GM21381 (cell line): ENCODE data around the gene IL4I1.

Experiments used
- ATAC-seq: cut with Tn5 transposase; IDR thresholded peaks from one replicate; pipeline ENCODE4 v1.9.1; 2021; ENCODE audit warnings: mild to moderate bottlenecking, moderate library complexity; ENCODE audit not compliant: unreplicated experiment

The IL4I1 gene

GRCh38 chr19:49895566-49896297 is 955 bp downstream of the IL4I1 start:
- no peak for ATAC-seq

DNA sequence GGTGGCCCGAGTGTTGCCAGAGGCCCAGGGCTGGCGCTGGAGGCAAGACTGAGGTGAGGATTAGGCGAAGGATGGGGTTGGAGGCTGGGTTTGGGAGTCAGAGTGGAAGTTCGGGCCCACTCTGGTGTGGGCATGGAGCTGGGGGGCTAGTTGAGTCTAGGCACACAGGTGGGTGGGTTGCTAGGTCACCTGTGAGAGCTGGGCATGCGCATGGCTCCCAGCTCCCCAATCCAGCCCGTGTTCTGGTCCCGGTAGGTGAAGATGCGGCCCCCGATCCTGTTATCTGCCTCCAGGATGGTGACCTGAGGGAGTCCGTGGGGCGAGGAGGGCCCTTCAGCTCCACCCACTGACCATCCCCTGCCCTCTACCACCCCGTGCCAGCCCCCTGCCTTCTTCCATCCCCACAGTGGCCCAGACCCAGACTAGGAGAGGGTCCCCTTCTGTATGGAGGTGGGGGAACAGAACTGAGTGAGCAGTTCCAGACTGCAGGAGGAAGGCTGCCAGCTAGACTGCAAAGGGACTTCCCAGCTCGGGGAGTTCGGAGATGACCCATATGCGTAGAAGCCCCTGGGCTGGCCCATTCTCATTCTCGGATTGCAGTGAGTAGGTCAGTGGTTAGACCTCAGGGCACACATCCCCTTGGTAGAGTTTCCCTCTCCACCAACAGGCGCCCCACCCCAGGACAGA is 1.7 kb downstream of the IL4I1 start:
- ATAC-seq = no peak

GRCh38 chr19:49894011-49894664 is 2.5 kb downstream of the IL4I1 start:
- ATAC-seq = no peak

- ATAC-seq = no peak
Observed at GRCh38 chr19:49892716-49893115, 4.0 kb downstream of the IL4I1 start.

DNA sequence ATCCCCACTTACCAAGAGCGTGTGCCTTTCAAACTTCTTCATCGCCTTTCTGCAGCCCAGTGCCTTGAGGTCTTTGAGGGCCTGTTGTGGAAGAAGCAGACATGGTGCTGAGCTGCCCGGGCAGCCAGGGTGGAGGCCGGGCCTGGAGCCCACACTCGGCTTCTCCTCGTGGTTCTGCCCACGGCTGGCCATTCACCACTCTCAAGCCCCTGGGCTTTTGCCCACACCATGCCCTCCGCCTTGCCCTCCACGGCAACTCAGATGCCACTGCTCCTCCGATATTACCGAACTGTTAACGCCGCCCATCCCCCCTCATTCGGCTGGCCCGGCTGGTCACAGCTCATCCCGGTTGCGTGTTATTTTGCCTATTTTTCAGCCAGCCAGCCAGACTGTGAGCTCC is 5.3 kb downstream of the IL4I1 start:
- ATAC-seq = no peak

- ATAC-seq = no peak
Observed at GRCh38 chr19:49890349-49891311, 6.1 kb downstream of the IL4I1 start.

- no peak for ATAC-seq
Observed at GRCh38 chr19:49889687-49890348, 6.9 kb downstream of the IL4I1 start.

DNA sequence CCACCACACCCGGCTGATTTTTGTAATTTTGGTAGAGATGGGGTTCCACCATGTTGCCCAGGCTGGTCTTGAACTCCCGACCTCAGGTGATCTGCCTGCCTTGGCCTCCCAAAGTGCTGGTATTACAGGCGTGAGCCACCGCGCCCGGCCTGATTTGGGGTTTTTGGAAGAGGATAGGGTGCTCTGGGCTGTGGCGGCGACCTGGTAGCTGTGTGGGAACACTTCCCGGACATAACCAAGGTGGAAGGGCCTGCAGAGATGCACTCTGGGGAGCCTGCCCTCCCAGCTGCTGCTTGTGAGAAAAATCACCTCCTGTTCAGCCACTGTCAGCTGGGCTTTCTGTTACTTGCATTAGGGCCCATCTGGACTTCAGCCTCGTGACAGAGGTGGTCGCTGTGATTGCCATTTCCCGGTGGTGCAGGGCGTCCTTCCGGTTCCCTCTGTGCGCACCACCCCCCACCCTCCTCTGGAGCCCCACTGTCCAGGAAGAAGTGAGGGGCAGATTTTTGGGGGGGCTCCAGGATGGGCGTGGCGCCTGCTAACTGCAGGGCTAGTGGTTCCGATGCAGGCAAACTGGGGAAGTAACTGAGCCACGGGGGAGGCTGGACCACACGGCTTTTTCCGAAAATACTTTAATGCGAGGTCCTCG is 7.5 kb downstream of the IL4I1 start:
- no peak for ATAC-seq

DNA sequence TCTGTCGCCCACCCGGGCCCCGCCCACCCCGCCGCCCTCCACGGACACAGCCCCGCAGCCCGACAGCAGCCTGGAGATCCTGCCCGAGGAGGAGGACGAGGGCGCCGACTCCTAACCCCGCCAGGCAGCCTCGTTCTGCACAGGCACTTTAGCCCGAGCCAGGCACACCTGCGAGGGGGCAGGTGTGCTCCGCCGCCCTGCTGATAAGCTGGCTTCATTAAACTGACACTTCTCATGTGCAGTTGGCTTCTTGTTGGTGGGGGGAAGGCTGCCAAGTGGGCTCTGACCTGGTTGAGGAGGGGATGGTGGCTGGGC is 8.2 kb downstream of the IL4I1 start:
- ATAC-seq = no peak

DNA sequence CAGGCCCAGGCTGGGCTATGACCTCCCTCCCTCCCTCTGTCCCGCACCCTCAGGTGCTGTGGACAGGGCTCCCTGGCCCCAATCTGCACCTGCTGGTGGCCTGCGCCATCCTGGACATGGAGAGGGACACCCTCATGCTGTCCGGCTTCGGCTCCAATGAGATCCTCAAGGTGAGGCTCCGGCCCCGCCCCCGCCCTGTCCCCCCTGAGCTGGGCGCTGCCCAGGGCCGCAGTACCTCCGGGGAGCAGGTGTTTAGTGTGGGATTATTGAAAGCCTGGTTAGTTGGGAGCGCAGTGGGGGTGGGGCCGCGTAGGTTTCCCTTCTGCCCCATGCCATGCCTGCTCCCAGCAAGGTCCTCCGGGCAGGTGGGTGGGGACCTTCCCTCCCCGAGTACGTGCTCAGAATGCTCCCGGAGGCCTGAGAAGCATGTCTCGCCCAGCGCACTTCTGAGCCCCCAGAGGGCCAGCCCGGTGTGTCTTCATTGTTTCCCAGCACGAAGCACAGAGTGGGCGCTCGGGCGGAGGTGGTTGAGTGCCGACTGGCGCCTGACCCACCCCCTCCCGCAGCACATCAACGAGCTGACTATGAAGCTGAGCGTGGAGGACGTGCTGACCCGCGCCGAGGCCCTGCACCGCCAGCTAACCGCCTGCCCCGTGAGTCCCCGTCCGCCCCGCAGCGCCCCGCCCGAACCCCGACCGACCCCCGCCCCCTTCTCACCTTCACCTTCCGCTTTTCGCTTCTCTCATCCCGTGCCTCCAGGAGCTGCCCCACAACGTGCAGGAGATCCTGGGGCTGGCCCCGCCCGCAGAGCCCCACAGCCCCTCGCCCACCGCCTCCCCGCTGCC is 8.8 kb downstream of the IL4I1 start:
- ATAC-seq = no peak

GRCh38 chr19:49887037-49887664 is 9.5 kb downstream of the IL4I1 start:
- no peak for ATAC-seq

DNA sequence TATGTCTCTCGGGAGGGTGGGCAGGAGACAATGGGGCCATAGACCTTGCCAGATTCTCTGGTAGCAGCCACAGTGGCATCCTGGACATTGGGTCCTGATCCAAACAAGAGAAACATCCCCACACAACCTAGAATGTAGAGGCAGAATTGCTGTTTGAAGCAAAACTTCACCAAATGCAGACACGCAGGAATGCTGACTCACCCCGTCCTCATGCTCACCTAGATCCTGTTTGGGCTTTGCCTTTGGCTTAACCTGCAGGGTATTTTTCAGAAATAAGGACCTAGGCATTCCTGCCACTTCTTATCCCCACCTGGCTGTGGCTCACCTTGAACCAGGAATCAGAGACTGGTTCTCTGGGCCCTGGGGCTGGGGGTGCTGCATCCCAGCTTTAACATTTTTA is 11.9 kb downstream of the IL4I1 start:
- no peak for ATAC-seq

DNA sequence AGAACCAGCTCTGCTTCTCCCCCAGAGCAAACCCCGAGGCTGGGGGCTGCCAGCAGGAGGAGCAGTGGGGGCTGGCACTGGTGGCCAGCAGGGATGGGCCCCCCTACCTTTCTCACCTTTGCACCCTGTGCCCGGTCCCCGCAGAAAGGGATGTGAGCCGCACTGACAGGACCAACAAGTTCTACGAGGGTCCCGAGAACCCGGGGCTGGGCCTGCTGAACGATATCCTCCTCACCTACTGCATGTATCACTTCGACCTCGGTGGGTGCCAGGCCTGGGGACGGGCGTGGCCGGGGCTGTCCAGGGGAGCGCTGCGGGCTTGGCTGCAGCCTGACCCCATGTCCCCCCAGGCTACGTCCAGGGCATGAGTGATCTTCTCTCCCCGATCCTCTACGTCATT is 12.6 kb downstream of the IL4I1 start:
- no peak for ATAC-seq

- no peak for ATAC-seq
Observed at GRCh38 chr19:49883094-49883493, 13.6 kb downstream of the IL4I1 start.

- no peak for ATAC-seq
Observed at GRCh38 chr19:49882643-49883042, 14.0 kb downstream of the IL4I1 start.

- ATAC-seq = no peak
Observed at GRCh38 chr19:49881672-49882394, 14.9 kb downstream of the IL4I1 start.

GRCh38 chr19:49881186-49881585 is 15.5 kb downstream of the IL4I1 start:
- ATAC-seq = no peak
